Right lobe of liver (tissue), 4 donors: ENCODE data around the gene P2RY2.

Experiments used
- CTCF ChIP-seq, 4 donors: fragments of 200-600 bp in 3 of 4; fragments of 450-650 bp in 1 of 4; IDR thresholded peaks; one replicate each; pipeline versions ENCODE4 v1.5.1 to v1.8.0; 2016 to 2022; ENCODE audit warnings: antibody characterized with exemption in 4 of 4, mild to moderate bottlenecking in 2 of 4
- POLR2A ChIP-seq: fragments of 450-650 bp; IDR thresholded peaks from one replicate; pipeline ENCODE4 v1.6.1; 2017; ENCODE audit warnings: antibody characterized with exemption, mild to moderate bottlenecking
- donor health status: DM: no; HTN: no; CAD: no.
- donor health status: DM: no; HTN: no; CAD: no.
- donor health status: DM: no; HTN: yes; CAD: no.

GRCh38 chr11:73186886-73187285 lies 31.2 kb upstream of the P2RY2 start:
- TF ChIP-seq CTCF (IDR thresholded peaks at IDR 0.05) (no peak), POLR2A (no peak)
